ENCODE data around the gene GJD3. TPM values are rescaled to one million over a fixed set of nuclear protein-coding genes. Genes with fewer than 3 reads are reported as not detected.

The GJD3 gene
- total and polyA plus RNA-seq, 2 donors (not counting 1 experiment from before 2014, with no cell fraction given): not detected

DNA sequence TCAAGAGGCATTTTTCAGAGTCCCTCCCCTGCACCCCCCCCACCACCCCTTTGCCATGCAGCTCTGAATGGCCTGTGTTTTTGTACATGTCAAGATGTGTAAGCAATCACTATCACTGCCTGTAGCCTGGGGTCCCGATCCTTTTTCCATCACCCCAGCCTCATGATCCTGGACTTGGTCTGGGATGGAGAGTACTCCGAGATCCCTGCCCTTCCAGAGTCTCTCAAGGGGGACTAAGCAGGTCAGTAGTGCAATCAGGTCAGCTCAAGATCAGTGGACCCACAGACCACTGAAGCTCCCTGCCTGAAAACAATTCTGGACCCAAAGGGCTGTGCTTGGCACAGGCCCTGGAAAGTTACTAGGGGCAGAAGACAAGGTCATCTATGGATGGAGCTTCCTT is 7.5 kb upstream of the GJD3 start:
- POLR2A ChIA-PET: no interaction called here
- no peak overlapping the region for H3K27ac Mint-ChIP-seq
- CTCF ChIA-PET: interaction anchor here (1.0 to 1.5 kb wide), 2 partner anchors 43 to 160 kb away, joined by 3 to 4 read pairs; no protein-coding TSS in a partner anchor
- H3K4me3 ChIP-seq (ENCODE audit: control extremely low read depth in 1 of 5, extremely low read depth in 1 of 5, insufficient read depth in 1 of 5, low read depth in 2 of 5, low read length in 4 of 5): no peak overlapping the region
- H3K4me3 Mint-ChIP-seq: no peak overlapping the region
- no peak overlapping the region for H3K27ac ChIP-seq (ENCODE audit: low read length in 2 of 2)
- H3K9me3 ChIP-seq (ENCODE audit: control extremely low read depth in 1 of 3, control insufficient read depth in 2 of 3, insufficient read depth in 1 of 3, low read length in 2 of 3): peaks cover 0 to 8% (median 0%) of the 10 kb centered on the region in 3 donors
- no peak overlapping the region for H2AFZ ChIP-seq (ENCODE audit: insufficient read depth, low read depth, low read length, poor library complexity, severe bottlenecking)
- peaks cover 4% of the 10 kb centered on the region for H3K4me1 Mint-ChIP-seq
- ATAC-seq (ENCODE audit: low read depth): no peak
- intact Hi-C loops (cut with micrococcal nuclease): no loop called here
- H3K9ac ChIP-seq (ENCODE audit: low read length): no peak overlapping the region
- H3K4me1 ChIP-seq (ENCODE audit: control insufficient read depth in 2 of 2, insufficient read depth in 2 of 2, low read length in 2 of 2): no peaks in the 10 kb centered on the region
- H3K36me3 ChIP-seq (replicated peaks in 1 of 2; ENCODE audit: control extremely low read depth in 1 of 2, control insufficient read depth in 1 of 2, extremely low read depth in 1 of 2, insufficient read depth in 2 of 2, low read length in 1 of 2): no peaks in the 10 kb centered on the region
- no peak overlapping the region for H3K4me2 ChIP-seq (replicated peaks; ENCODE audit: low read depth, low read length, poor library complexity, severe bottlenecking)
- H4K20me1 ChIP-seq (ENCODE audit: control insufficient read depth, insufficient read depth, low read length, poor library complexity, severe bottlenecking): no peaks in the 10 kb centered on the region
- H3K9me3 Mint-ChIP-seq (ENCODE audit: insufficient read depth): no peaks in the 10 kb centered on the region
- peaks cover 0 to 3% (median 0%) of the 10 kb centered on the region in 4 experiments for H3K27me3 ChIP-seq (replicated peaks in 1 of 4; ENCODE audit: control extremely low read depth in 1 of 4, control insufficient read depth in 3 of 4, insufficient read depth in 4 of 4, low read length in 3 of 4)
- no peak for TF ChIP-seq EZH2 (IDR thresholded peaks at IDR 0.05; ENCODE audit: borderline replicate concordance, insufficient read depth, low read depth, low read length, poor library complexity, severe bottlenecking)
- TF ChIP-seq, protein P1, sequence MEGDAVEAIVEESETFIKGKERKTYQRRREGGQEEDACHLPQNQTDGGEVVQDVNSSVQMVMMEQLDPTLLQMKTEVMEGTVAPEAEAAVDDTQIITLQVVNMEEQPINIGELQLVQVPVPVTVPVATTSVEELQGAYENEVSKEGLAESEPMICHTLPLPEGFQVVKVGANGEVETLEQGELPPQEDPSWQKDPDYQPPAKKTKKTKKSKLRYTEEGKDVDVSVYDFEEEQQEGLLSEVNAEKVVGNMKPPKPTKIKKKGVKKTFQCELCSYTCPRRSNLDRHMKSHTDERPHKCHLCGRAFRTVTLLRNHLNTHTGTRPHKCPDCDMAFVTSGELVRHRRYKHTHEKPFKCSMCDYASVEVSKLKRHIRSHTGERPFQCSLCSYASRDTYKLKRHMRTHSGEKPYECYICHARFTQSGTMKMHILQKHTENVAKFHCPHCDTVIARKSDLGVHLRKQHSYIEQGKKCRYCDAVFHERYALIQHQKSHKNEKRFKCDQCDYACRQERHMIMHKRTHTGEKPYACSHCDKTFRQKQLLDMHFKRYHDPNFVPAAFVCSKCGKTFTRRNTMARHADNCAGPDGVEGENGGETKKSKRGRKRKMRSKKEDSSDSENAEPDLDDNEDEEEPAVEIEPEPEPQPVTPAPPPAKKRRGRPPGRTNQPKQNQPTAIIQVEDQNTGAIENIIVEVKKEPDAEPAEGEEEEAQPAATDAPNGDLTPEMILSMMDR (IDR thresholded peaks at IDR 0.05): no peak
- no peaks in the 10 kb centered on the region for H3K27me3 Mint-ChIP-seq
- no peaks in the 10 kb centered on the region for H3K79me2 ChIP-seq (ENCODE audit: control insufficient read depth, insufficient read depth, low read length)
- 100% methylated on average over 1 of the region's 2 CpGs for WGBS (ENCODE audit: insufficient coverage)
- DNase-seq: no peak

DNA sequence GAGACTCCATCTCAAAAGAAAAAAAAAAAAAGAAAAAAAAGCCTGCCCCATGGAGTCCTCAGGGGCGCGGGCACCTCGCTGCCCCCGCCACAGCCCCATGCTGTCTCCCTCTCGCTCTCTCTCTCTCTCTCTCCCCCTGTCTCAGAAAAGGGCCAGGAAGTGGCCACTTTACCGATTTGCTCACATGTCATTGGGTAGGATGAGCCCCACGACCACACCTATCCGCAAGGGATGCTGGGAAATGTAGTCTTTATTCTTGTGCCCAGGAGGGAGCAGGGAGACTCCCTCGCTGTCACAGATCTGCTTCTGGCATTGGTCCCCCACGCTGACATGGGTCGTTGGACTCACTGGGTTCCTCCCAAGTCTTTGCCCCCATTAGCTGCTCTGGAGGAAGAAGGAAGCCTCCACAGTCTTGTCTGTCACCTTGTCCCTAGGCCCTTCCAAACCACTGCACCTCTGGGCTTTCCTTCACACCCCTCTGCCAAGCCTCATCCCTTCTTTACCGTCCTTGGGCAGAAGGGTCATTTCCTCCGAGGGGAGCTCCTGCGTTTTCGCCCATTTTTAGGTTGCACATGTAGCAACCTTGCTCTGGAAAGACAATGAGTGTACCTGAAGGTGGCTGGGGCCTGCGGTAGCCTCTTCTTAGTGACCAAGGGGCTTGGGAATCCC is 6.9 kb upstream of the GJD3 start:
- ATAC-seq (ENCODE audit: low read depth) (peak; percentile 39), DNase-seq (peak; percentile 46)
- CTCF ChIA-PET: interaction anchor here (0.6 to 1.5 kb wide), 3 partner anchors 44 to 161 kb away, joined by 3 to 4 read pairs (median 3); no protein-coding TSS in a partner anchor
- no peak overlapping the region for H2AFZ ChIP-seq (ENCODE audit: insufficient read depth, low read depth, low read length, poor library complexity, severe bottlenecking)
- Mint-ChIP-seq H3K27me3 (no peaks in the 10 kb centered on the region), H3K4me1 (peaks cover 2% of the 10 kb centered on the region), H3K27ac (peak overlapping the region; percentile 12), H3K9me3 (ENCODE audit: insufficient read depth) (no peaks in the 10 kb centered on the region), H3K4me3 (peak overlapping the region; percentile 8)
- 82% methylated on average over 12 of the region's 16 CpGs for WGBS (ENCODE audit: insufficient coverage)
- peaks cover 0 to 4% (median 0%) of the 10 kb centered on the region in 3 donors for H3K9me3 ChIP-seq (ENCODE audit: control extremely low read depth in 1 of 3, control insufficient read depth in 2 of 3, insufficient read depth in 1 of 3, low read length in 2 of 3)
- no peaks in the 10 kb centered on the region for H3K4me1 ChIP-seq (ENCODE audit: control insufficient read depth in 2 of 2, insufficient read depth in 2 of 2, low read length in 2 of 2)
- POLR2A ChIA-PET: no interaction called here
- H4K20me1 ChIP-seq (ENCODE audit: control insufficient read depth, insufficient read depth, low read length, poor library complexity, severe bottlenecking): no peaks in the 10 kb centered on the region
- H3K27me3 ChIP-seq (replicated peaks in 1 of 4; ENCODE audit: control extremely low read depth in 1 of 4, control insufficient read depth in 3 of 4, insufficient read depth in 4 of 4, low read length in 3 of 4): no peaks in the 10 kb centered on the region
- H3K9ac ChIP-seq (ENCODE audit: low read length): no peak overlapping the region
- TF ChIP-seq, protein P1 (IDR thresholded peaks at IDR 0.05): no peak
- no peak for TF ChIP-seq EZH2 (IDR thresholded peaks at IDR 0.05; ENCODE audit: borderline replicate concordance, insufficient read depth, low read depth, low read length, poor library complexity, severe bottlenecking)
- intact Hi-C loops (cut with micrococcal nuclease): no loop called here
- H3K36me3 ChIP-seq (replicated peaks in 1 of 2; ENCODE audit: control extremely low read depth in 1 of 2, control insufficient read depth in 1 of 2, extremely low read depth in 1 of 2, insufficient read depth in 2 of 2, low read length in 1 of 2): no peaks in the 10 kb centered on the region
- H3K4me3 ChIP-seq (ENCODE audit: control extremely low read depth in 1 of 5, extremely low read depth in 1 of 5, insufficient read depth in 1 of 5, low read depth in 2 of 5, low read length in 4 of 5): no peak overlapping the region
- no peak overlapping the region for H3K27ac ChIP-seq (ENCODE audit: low read length in 2 of 2)
- no peaks in the 10 kb centered on the region for H3K79me2 ChIP-seq (ENCODE audit: control insufficient read depth, insufficient read depth, low read length)
- H3K4me2 ChIP-seq (replicated peaks; ENCODE audit: low read depth, low read length, poor library complexity, severe bottlenecking): no peak overlapping the region

All from B cell (primary cell).